Stimulated activated CD8-positive, alpha-beta memory T cell treated with anti-CD3 and anti-CD28 coated beads, Interleukin-12 subunit alpha, Interleukin-12 subunit beta, amount 100 ng/mL, for 24 hours (primary cell): ENCODE measurements around the gene ZNF296.

Experiments used
- DNase-seq: peaks from one replicate; pipeline ENCODE4 v3.0.0-alpha.2; 2020; ENCODE audit errors: extremely low read depth

The ZNF296 gene

GRCh38 chr19:45059258-45059965, 16.9 kb downstream of the ZNF296 start:
- DNase-seq = peak; percentile 58

GRCh38 chr19:45058622-45059159, 17.6 kb downstream of the ZNF296 start:
- no peak for DNase-seq

- no peak for DNase-seq
These were observed 18.8 kb downstream of the ZNF296 start for GRCh38 chr19:45057444-45057843.

GRCh38 chr19:45056831-45057230, 19.4 kb downstream of the ZNF296 start:
- DNase-seq = no peak

- DNase-seq = no peak
These were observed 24.2 kb downstream of the ZNF296 start for GRCh38 chr19:45051929-45052579.

GRCh38 chr19:45050036-45050435, 26.2 kb downstream of the ZNF296 start:
- no peak for DNase-seq

GRCh38 chr19:45049073-45049736, 27.1 kb downstream of the ZNF296 start:
- no peak for DNase-seq

- no peak for DNase-seq
These were observed 29.0 kb downstream of the ZNF296 start for GRCh38 chr19:45047188-45047797.

- no peak for DNase-seq
These were observed 29.9 kb downstream of the ZNF296 start for GRCh38 chr19:45046355-45046754.

- DNase-seq = no peak
These were observed 30.5 kb downstream of the ZNF296 start for GRCh38 chr19:45045671-45046353.

GRCh38 chr19:45041125-45041524, 35.2 kb downstream of the ZNF296 start:
- no peak for DNase-seq

GRCh38 chr19:45040059-45040771, 36.1 kb downstream of the ZNF296 start:
- no peak for DNase-seq

GRCh38 chr19:45038931-45039893, 37.1 kb downstream of the ZNF296 start, which contains the start of gene CLASRP:
Gene CLASRP (plus strand): TSS chr19:45039045. CDS start chr19:45040213, 1,168 bp downstream.
- peak; percentile 79 for DNase-seq

GRCh38 chr19:45037393-45038169, 38.7 kb downstream of the ZNF296 start:
- DNase-seq = no peak

- no peak for DNase-seq
These were observed 40.5 kb downstream of the ZNF296 start for GRCh38 chr19:45035755-45036154.

- DNase-seq = no peak
These were observed 43.9 kb downstream of the ZNF296 start for GRCh38 chr19:45032421-45032820.

GRCh38 chr19:45030825-45031224, 45.5 kb downstream of the ZNF296 start:
- DNase-seq = no peak

- no peak for DNase-seq
These were observed 48.9 kb downstream of the ZNF296 start for GRCh38 chr19:45027371-45027770.

- DNase-seq = no peak
These were observed 51.0 kb downstream of the ZNF296 start for GRCh38 chr19:45025264-45025663.
